Thyroid gland (tissue), 4 donors: ENCODE data around the gene SLC10A3.

ENCODE experiments used
- POLR2A ChIP-seq, 2 donors: fragments of 450-650 bp; IDR thresholded peaks; one replicate each; pipeline ENCODE4 v1.6.1; 2017; ENCODE audit warnings: antibody characterized with exemption in 2 of 2, mild to moderate bottlenecking in 2 of 2, moderate library complexity in 1 of 2
- TF ChIP-seq, protein P1 (sequence below), 6 experiments: fragments of 200-600 bp in 3 of 6; fragments of 450-650 bp in 3 of 6; sonication (generic) in 3 of 6; IDR thresholded peaks; one replicate each; pipeline ENCODE4 v1.5.1; 2016 to 2019; ENCODE audit warnings: antibody characterized with exemption in 6 of 6, mild to moderate bottlenecking in 2 of 6, inconsistent platforms in 1 of 6, moderate library complexity in 1 of 6

DNA sequence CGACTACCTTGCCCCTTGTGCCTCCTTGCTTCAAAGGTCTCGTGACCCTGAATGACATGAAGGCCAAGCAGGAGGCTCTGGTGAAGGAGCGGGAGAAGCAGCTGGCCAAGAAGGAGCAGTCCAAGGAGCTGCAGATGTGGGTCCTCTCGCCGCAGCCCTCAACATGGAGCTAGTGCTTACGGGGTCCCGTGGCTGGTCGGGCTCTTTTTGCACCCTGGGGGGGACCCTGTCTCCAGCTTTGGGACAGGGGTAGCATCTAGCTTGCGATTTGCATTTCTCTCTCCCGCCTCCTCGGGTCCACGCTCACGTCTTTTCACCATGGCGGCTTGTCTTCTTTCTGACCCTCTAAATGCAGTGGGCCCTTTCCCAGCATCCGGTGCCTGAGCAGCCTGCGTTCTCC is 44.7 kb downstream of the SLC10A3 start:
- TF ChIP-seq, protein P1, sequence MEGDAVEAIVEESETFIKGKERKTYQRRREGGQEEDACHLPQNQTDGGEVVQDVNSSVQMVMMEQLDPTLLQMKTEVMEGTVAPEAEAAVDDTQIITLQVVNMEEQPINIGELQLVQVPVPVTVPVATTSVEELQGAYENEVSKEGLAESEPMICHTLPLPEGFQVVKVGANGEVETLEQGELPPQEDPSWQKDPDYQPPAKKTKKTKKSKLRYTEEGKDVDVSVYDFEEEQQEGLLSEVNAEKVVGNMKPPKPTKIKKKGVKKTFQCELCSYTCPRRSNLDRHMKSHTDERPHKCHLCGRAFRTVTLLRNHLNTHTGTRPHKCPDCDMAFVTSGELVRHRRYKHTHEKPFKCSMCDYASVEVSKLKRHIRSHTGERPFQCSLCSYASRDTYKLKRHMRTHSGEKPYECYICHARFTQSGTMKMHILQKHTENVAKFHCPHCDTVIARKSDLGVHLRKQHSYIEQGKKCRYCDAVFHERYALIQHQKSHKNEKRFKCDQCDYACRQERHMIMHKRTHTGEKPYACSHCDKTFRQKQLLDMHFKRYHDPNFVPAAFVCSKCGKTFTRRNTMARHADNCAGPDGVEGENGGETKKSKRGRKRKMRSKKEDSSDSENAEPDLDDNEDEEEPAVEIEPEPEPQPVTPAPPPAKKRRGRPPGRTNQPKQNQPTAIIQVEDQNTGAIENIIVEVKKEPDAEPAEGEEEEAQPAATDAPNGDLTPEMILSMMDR (IDR thresholded peaks at IDR 0.05), result no peak
- TF ChIP-seq POLR2A (IDR thresholded peaks at IDR 0.05), result no peak
